HUES6 (cell line): ENCODE data around the gene CD34.

Source experiments
- H3K27ac ChIP-seq: 2 replicates; pipeline ENCODE4 v1.7.0; 2013; ENCODE audit warnings: low read depth, mild to moderate bottlenecking, low read length, inconsistent platforms
- H3K27me3 ChIP-seq: 2 replicates; pipeline ENCODE4 v1.6.1; 2013; ENCODE audit warnings: low read length; ENCODE audit not compliant: control insufficient read depth, insufficient read depth
- H3K36me3 ChIP-seq: 2 replicates; pipeline ENCODE4 v1.6.1; 2013; ENCODE audit warnings: low read length; ENCODE audit not compliant: control insufficient read depth, insufficient read depth
- H3K4me1 ChIP-seq: 2 replicates; pipeline ENCODE4 v1.6.1; 2013; ENCODE audit warnings: low read length; ENCODE audit not compliant: control insufficient read depth, insufficient read depth
- H3K4me3 ChIP-seq: 2 replicates; pipeline ENCODE4 v1.5.1; 2013; ENCODE audit warnings: low read depth, low read length
- H3K9ac ChIP-seq: one replicate; pipeline ENCODE4 v1.6.1; 2013; ENCODE audit warnings: mild to moderate bottlenecking, low read length
- H3K9me3 ChIP-seq: 2 replicates; pipeline ENCODE4 v1.6.1; 2013; ENCODE audit warnings: low read depth, low read length; ENCODE audit not compliant: control insufficient read depth, insufficient read depth

Gene CD34

DNA sequence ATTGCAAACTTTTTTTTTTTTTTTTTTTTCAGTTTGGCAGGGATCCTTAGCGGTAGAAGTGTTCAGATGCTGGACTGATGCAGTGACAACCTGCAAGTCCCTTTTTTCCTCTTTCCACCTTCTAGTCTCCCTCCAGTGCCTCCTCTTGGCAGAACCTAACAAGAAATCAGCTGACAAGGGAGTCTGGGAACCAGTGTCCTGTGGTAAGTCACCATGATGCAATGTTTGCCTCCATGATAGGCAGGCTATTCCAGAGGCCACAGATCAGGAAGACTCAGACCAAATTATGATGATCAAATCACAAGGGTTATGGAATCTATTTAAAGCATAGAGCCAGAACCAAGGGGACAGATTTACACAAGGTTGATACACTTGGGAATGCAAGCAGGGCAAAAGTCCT is 3.0 kb upstream of the CD34 start:
- Histone ChIP-seq H3K36me3 (no peaks in the 10 kb centered on the region), H3K9me3 (no peaks in the 10 kb centered on the region), H3K4me1 (peaks cover 6% of the 10 kb centered on the region; the same call in 1 of the 2 replicates), H3K9ac (no peak overlapping the region), H3K4me3 (no peak overlapping the region), H3K27me3 (peaks cover 55% of the 10 kb centered on the region), H3K27ac (no peak overlapping the region)

GRCh38 chr1:207911856-207912760 is 1.2 kb upstream of the CD34 start:
- H3K4me1 ChIP-seq, result peaks cover 3% of the 10 kb centered on the region; the same call in 1 of the 2 replicates
- no peaks in the 10 kb centered on the region for H3K9me3 ChIP-seq
- H3K4me3 ChIP-seq, result no peak overlapping the region
- H3K9ac ChIP-seq, result no peak overlapping the region
- peaks cover 63% of the 10 kb centered on the region for H3K27me3 ChIP-seq
- H3K27ac ChIP-seq, result no peak overlapping the region
- no peaks in the 10 kb centered on the region for H3K36me3 ChIP-seq

DNA sequence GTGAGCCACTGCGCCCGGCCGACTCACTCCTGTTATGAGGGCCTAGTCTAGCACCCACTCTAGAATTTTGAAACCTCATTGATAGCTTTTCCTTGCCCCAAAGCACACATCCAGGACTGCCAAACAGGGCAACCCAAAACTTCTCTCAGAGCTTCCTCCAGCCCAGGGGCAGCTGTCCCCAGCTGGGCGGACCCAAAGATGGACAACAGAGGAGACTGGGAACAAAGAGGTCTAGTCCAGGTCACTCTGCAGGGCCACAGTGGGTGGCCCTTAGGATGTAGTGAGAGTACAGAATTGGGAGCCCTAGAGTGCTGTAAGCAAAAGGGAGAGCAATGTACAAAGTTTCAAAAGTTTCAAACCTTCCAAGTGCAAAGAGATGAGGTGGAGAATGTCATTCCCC is 1.2 kb downstream of the CD34 start:
- no peak overlapping the region for H3K4me3 ChIP-seq
- no peaks in the 10 kb centered on the region for H3K9me3 ChIP-seq
- no peak overlapping the region for H3K27ac ChIP-seq
- peaks cover 63% of the 10 kb centered on the region for H3K27me3 ChIP-seq
- peaks cover 3% of the 10 kb centered on the region; the same call in 1 of the 2 replicates for H3K4me1 ChIP-seq
- H3K36me3 ChIP-seq, result no peaks in the 10 kb centered on the region
- H3K9ac ChIP-seq, result no peak overlapping the region

GRCh38 chr1:207908107-207908734 is 2.7 kb downstream of the CD34 start:
- Histone ChIP-seq H3K27ac (no peak overlapping the region), H3K4me3 (no peak overlapping the region), H3K9me3 (no peaks in the 10 kb centered on the region), H3K4me1 (peaks cover 3% of the 10 kb centered on the region; the same call in 1 of the 2 replicates), H3K36me3 (no peaks in the 10 kb centered on the region), H3K9ac (no peak overlapping the region), H3K27me3 (peaks cover 50% of the 10 kb centered on the region)

- peaks cover 12% of the 10 kb centered on the region; the same call in 1 of the 2 replicates for H3K27me3 ChIP-seq
- H3K9me3 ChIP-seq, result no peaks in the 10 kb centered on the region
- no peak overlapping the region for H3K27ac ChIP-seq
- no peak overlapping the region for H3K9ac ChIP-seq
- H3K4me1 ChIP-seq, result no peaks in the 10 kb centered on the region
- no peak overlapping the region for H3K4me3 ChIP-seq
- H3K36me3 ChIP-seq, result no peaks in the 10 kb centered on the region
These were observed 6.5 kb downstream of the CD34 start for GRCh38 chr1:207904391-207904790.

- H3K9me3 ChIP-seq, result no peaks in the 10 kb centered on the region
- no peak overlapping the region for H3K9ac ChIP-seq
- H3K36me3 ChIP-seq, result no peaks in the 10 kb centered on the region
- no peak overlapping the region for H3K27ac ChIP-seq
- no peak overlapping the region for H3K4me3 ChIP-seq
- H3K27me3 ChIP-seq, result peaks cover 10% of the 10 kb centered on the region; the same call in 1 of the 2 replicates
- no peaks in the 10 kb centered on the region for H3K4me1 ChIP-seq
These were observed 7.2 kb downstream of the CD34 start for GRCh38 chr1:207903767-207904166.

DNA sequence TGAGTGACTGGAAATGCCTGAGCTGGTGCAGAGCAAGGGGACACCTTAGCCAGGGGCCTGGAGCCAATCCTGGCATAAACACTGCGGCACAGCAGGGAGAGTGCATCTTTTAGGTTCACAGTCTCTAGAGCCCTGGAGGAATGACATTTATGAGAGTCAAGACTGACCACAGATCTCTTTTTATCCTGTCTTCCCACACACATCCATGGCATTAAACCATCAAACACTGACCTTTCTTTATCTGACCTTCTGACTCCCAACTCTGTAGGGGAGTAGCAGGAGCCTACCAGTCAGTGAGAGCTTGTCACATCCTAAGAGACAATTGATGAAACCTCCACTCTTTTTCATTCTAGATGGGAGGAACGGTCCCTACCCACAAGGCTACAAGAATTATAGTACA is 7.9 kb downstream of the CD34 start:
- H3K9me3 ChIP-seq, result no peaks in the 10 kb centered on the region
- H3K36me3 ChIP-seq, result no peaks in the 10 kb centered on the region
- no peak overlapping the region for H3K9ac ChIP-seq
- no peak overlapping the region for H3K4me3 ChIP-seq
- H3K27me3 ChIP-seq, result peaks cover 5% of the 10 kb centered on the region; the same call in 1 of the 2 replicates
- no peaks in the 10 kb centered on the region for H3K4me1 ChIP-seq
- no peak overlapping the region for H3K27ac ChIP-seq

DNA sequence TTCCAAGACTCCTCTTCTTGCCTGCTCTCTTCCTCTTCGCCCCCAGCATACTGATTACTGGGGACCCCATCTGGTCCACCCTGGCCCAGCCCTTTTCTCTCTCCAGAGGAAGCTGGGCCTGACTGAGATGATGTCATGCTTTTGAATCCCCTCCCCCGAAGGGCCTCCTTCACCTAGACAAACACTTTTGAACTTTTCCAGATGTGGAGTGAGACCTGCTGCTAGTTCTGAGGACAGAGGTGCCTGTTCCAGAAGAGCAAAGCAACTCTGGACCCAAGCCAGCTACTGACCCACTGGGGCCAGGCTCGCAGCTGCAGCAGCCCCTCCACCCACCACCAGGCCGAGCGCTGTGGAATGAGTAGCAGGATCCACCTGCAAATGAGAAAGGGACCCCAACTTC is 8.4 kb downstream of the CD34 start:
- Histone ChIP-seq H3K4me1 (no peaks in the 10 kb centered on the region), H3K9me3 (no peaks in the 10 kb centered on the region), H3K9ac (no peak overlapping the region), H3K27me3 (peaks cover 5% of the 10 kb centered on the region; the same call in 1 of the 2 replicates), H3K4me3 (no peak overlapping the region), H3K36me3 (no peaks in the 10 kb centered on the region), H3K27ac (no peak overlapping the region)

DNA sequence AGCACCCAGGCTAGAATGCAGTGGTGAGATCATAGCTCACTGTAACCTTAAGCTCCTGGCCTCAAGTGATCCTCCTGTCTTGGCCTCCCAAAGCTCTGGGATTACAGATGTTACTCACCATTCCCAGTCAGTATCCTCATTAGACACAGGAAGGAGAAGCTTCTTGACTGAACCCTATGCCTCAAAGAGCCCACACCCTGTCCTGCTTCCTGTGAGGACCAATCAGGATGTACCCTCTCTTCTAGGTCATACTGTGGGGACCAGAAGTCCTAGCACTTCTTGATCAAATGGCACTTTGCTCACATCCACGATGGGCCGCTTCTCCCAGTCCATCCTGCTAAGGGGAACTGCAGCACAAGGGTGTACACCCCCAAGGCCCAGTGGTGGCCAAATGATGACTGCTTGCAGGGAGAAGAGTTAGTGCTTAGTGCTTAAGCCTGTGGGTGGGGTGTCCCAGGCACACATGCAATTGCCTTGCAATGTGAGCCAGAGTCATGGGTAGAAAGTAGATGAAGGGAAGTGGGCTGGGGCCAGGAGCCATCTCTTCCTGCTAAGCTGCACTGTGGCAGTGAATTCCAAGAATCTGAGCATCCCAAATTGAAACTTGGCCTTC is 9.8 kb downstream of the CD34 start:
- Histone ChIP-seq H3K27me3 (peaks cover 5% of the 10 kb centered on the region; the same call in 1 of the 2 replicates), H3K27ac (no peak overlapping the region), H3K9me3 (no peaks in the 10 kb centered on the region), H3K9ac (no peak overlapping the region), H3K36me3 (no peaks in the 10 kb centered on the region), H3K4me1 (no peaks in the 10 kb centered on the region), H3K4me3 (no peak overlapping the region)

DNA sequence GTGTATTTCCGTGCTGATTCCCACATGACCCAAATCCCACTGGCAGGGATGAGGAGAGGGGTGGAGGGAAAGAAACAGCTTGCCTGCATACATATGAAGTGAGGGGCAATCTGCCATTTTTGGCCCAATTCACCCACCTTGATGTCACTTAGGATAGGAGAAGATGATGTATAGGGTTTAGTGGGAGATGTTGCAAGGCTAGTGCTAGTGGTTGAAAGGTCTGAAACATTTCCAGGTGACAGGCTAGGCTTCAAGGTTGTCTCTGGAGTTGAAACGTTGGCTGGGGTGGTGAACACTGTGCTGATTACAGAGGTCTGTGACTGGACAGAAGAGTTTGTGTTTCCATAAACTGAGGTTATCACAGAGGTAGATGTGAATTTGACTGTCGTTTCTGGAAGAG is 12.1 kb downstream of the CD34 start:
- no peak overlapping the region for H3K9ac ChIP-seq
- H3K27me3 ChIP-seq, result peaks cover 8% of the 10 kb centered on the region; the same call in 1 of the 2 replicates
- H3K4me3 ChIP-seq, result no peak overlapping the region
- H3K27ac ChIP-seq, result no peak overlapping the region
- H3K36me3 ChIP-seq, result no peaks in the 10 kb centered on the region
- no peaks in the 10 kb centered on the region for H3K4me1 ChIP-seq
- H3K9me3 ChIP-seq, result no peaks in the 10 kb centered on the region

DNA sequence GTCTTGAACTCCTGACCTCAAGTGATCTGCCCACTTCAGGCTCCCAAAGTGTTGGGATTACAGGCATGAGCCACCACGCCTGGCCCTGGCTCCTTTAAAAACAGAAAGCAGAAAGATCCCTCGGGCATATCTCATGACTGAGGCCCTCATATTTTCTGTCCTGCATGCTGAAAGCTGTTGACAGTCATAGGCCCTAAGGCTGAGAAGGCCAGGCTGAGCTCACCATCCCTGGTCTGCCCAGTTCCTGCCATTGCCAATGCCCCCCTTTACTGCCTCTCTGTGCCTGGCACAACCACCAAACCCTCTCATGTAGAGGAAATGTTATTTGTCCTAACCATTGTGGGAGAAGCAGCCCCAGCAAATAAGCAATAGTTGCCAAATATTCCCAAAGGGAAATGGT is 12.7 kb downstream of the CD34 start:
- H3K36me3 ChIP-seq, result no peaks in the 10 kb centered on the region
- no peak overlapping the region for H3K9ac ChIP-seq
- peaks cover 8% of the 10 kb centered on the region; the same call in 1 of the 2 replicates for H3K27me3 ChIP-seq
- H3K4me3 ChIP-seq, result no peak overlapping the region
- no peaks in the 10 kb centered on the region for H3K9me3 ChIP-seq
- no peak overlapping the region for H3K27ac ChIP-seq
- no peaks in the 10 kb centered on the region for H3K4me1 ChIP-seq
